ENCODE data around the gene CMTM2.

CMTM2 gene, protein sequence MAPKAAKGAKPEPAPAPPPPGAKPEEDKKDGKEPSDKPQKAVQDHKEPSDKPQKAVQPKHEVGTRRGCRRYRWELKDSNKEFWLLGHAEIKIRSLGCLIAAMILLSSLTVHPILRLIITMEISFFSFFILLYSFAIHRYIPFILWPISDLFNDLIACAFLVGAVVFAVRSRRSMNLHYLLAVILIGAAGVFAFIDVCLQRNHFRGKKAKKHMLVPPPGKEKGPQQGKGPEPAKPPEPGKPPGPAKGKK

GRCh38 chr16:66578651-66579531 is at the start of gene CMTM2:
Gene CMTM2 (plus strand): TSS chr16:66579463. CDS start chr16:66579608, 145 bp downstream.
- no peak for DNase-seq (ENCODE audit: low spot score)

DNA sequence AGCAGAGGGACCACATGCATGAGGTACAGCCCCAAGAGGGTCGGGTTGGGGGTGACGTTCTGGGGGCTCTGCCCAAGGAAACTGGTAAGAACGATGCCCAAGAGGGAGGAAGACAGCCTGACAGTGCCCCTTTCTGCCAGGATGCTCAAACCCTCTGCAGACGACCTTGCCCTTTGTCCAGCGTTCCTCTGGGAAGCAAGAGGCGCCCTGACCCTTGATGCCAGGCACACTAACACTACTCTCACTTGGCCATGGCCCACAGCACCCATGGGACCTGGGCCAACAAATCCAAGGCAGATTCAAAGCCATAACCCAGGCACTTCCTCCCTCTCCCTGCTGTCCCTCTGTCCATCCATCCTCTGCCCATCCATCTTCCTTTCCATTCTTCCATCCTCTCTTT is 49.8 kb upstream of the CMTM2 start:
- no peak for DNase-seq (ENCODE audit: low spot score)

DNA sequence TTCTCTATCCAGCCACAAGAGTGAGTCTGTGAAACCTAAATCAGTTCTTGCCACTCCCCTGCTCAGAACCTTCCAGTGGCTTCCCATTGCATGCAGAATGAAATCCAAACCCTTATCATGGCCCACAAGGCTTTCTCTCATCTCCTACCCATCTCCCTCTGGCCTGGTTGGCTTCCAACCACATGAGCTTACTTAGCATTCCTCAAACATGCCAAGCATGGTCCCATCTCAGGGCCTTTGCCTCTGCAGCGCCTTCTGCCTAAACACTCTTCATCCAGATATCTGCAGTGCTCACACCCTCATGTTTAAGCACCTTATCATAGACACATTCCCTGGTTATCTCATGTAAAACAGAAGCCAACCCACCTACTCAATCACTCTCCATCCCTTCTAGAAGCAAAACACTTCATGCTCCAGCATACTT is 44.9 kb upstream of the CMTM2 start:
- no peak for DNase-seq (ENCODE audit: low spot score)

- no peak for DNase-seq (ENCODE audit: low spot score)
Observed at GRCh38 chr16:66536525-66536924, 42.7 kb upstream of the CMTM2 start.

DNA sequence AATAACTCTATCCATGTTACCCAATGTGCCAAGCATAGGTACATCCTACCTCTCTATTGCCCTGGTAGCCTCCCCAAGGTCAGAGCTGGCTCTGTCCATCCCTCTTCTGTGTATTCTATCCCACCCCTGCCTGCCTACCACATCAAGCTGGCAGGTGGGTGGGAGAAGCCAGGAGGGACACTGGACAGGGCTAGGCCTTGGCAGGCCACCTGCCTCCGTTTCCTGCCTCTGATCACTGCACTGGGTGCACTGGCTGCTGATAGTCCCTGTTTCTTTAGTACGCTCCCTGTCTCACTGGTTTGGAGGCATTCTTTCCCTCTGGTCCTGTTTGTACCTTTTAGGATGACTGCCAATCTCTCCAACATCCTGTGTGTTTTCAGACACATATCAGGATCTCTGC is 42.0 kb upstream of the CMTM2 start:
- no peak for DNase-seq (ENCODE audit: low spot score)

DNA sequence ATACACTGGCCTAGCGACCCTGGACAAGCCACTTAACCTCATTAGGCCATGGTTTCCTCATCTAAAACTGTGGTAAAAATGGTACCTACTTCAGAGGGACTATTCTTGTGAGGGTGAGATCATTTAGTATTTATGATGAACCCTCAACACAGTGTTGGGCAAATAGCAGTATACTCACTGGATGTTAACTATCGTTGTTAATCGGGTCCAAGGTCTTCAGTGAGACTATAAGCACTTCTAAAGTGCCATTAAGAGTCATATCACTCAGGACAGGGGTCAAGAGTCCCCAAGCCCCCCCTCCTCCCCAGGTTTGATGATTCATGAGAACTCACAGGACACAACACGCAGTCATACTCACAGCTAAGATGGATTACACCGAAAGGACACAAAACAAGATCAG is 40.4 kb upstream of the CMTM2 start:
- no peak for DNase-seq (ENCODE audit: low spot score)

- DNase-seq (ENCODE audit: low spot score) = no peak
Observed at GRCh38 chr16:66539623-66540469, 39.4 kb upstream of the CMTM2 start.

GRCh38 chr16:66541388-66542355 is 37.6 kb upstream of the CMTM2 start:
- no peak for DNase-seq (ENCODE audit: low spot score)

DNA sequence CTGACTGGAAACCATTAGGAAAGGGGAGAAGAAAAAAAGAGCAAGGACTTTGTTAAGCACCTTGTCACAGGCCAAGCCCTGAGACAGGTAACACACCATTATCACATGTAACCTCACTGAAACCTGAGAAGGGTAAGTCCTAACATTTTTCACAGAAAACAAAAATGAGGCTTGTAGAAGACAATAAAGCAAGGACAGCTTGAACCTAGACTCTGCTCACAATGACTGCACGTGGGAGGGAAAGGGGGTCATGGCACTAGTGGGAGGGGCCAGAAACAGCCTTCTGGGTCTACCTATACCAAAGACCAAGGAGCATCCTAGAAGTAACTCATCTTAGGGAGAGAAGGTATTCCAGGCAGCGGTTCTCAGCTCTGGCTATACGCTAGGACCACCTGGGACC is 36.9 kb upstream of the CMTM2 start:
- DNase-seq (ENCODE audit: low spot score) = no peak

GRCh38 chr16:66543541-66543940 is 35.7 kb upstream of the CMTM2 start:
- no peak for DNase-seq (ENCODE audit: low spot score)

GRCh38 chr16:66544016-66544757 is 35.1 kb upstream of the CMTM2 start:
- DNase-seq (ENCODE audit: low spot score) = no peak

- no peak for DNase-seq (ENCODE audit: low spot score)
Observed at GRCh38 chr16:66547101-66547989, 31.9 kb upstream of the CMTM2 start.

- no peak for DNase-seq (ENCODE audit: low spot score)
Observed at GRCh38 chr16:66548068-66548467, 31.2 kb upstream of the CMTM2 start.

- DNase-seq (ENCODE audit: low spot score) = no peak
Observed at GRCh38 chr16:66548868-66549267, 30.4 kb upstream of the CMTM2 start.

DNA sequence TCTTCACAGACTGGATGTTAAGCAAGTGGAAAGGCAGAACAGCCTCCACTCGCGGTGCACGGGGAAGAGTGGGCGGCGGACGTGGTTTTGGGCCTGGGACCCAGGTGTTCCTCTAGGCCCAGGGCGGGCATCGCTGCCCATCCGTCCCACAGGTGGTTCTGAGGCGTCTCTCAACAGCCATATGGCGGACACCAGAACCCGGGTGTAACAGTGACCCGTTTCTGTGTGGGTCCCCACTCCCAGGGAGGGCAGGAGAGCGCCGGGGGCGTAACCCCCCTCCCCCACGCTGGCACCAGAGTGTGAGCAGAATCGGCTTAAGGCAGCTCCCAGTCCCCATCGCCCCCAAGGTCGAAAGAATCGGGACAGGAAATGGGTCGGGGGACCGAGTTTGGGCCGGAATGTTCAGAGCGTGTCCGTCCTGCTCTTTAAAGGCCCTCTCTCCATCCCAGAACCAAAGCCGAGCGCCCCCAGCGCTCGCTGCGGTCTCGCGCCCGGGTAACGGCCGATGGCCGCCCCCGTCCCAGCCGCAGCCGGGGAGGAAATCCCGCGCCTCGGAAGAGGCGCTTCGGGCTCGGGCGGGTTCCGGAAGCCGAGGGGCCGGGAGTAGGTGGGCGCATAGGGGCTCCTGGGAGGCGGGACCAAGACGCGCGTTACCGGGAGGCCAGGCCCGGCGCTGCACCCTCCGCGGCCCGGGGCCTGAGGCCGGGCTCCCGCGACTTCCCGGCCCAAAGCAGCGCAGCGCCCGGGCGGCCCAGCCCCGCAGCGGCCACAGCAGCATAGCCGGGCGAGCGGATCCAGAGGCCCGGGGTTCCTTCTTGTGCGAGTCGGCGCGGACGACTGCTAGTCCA is 29.8 kb upstream of the CMTM2 start, which contains the start of gene TK2:
Gene TK2 (minus strand): TSS at position 839 of the 848 bp plus-strand sequence. CDS start 61 bp downstream, at position 778.
- DNase-seq (ENCODE audit: low spot score) = peak; percentile 81

DNA sequence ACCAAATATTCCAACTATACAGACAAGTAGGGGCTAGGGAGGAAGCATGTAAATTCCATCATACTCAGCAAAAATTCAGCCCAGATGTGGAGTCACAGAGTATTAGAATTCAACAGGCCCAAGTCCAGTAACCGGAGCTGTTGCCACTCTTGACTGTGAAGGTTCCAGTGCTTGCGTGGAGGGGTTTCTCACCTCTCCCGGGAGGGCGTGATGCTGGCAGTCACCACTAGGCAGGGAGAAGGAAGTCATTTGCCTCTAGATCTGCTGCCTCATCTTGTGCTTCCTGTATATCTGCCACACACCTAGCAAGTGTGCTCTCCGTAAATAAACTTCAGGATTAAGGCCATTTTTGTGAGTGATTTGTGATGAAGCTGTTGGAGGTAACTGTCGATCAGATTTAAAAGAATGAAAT is 27.9 kb upstream of the CMTM2 start:
- no peak for DNase-seq (ENCODE audit: low spot score)

DNA sequence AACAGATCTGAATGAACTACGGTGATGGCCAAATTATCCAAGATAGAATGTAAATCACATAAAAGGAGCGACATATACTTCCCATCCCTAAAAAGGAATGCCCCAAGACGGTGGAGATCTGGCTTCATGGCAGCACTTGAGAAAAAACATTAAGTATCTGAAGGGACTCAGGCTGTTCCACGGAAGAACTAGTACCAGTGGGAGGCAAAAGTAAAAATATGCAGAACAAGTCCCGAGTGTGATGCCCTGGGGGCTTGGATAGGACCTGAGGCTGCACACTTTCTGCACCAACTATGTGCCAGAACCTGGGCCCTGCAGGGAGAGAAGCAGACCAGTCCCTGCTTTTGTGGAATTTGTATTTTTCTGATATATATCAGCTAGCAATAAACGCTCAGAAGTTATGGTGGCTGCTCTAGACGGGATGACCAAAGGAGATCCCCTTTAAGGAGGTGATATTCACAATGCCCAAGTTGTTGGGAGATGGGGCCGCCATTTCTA is 27.4 kb upstream of the CMTM2 start:
- no peak for DNase-seq (ENCODE audit: low spot score)
